Osteocyte (in vitro differentiated cells): ENCODE measurements around the gene SULT2B1. TPM values are rescaled to one million over a fixed set of nuclear protein-coding genes. Genes with fewer than 3 reads are reported as not detected.

ENCODE experiments used
- DNase-seq: peaks from one replicate; pipeline ENCODE4 v3.0.0; 2021; ENCODE audit warnings: mixed read lengths; ENCODE audit not compliant: unreplicated experiment; ENCODE audit errors: extremely low spot score
- H3K27ac Mint-ChIP-seq: one replicate; pipeline ENCODE4 v1.8.0; 2021; ENCODE audit warnings: mild to moderate bottlenecking, mixed read lengths; ENCODE audit not compliant: unreplicated experiment
- H3K27me3 Mint-ChIP-seq: one replicate; pipeline ENCODE4 v1.8.0; 2021; ENCODE audit warnings: mixed read lengths; ENCODE audit not compliant: unreplicated experiment
- H3K36me3 Mint-ChIP-seq: one replicate; pipeline ENCODE4 v1.8.0; 2021; ENCODE audit warnings: mixed read lengths; ENCODE audit not compliant: unreplicated experiment
- H3K4me1 Mint-ChIP-seq: one replicate; pipeline ENCODE4 v1.8.0; 2021; ENCODE audit warnings: mixed read lengths; ENCODE audit not compliant: unreplicated experiment
- H3K4me3 Mint-ChIP-seq: one replicate; pipeline ENCODE4 v1.8.0; 2021; ENCODE audit warnings: mild to moderate bottlenecking, moderate library complexity, mixed read lengths; ENCODE audit not compliant: unreplicated experiment
- H3K9me3 Mint-ChIP-seq: one replicate; pipeline ENCODE4 v1.8.0; 2021; ENCODE audit warnings: mixed read lengths; ENCODE audit not compliant: unreplicated experiment
- CTCF ChIP-seq: fragments of 200-600 bp; sonication (generic); IDR thresholded peaks from 2 replicates; pipeline ENCODE4 v1.5.0; 2021; ENCODE audit warnings: antibody characterized with exemption, mild to moderate bottlenecking, moderate library complexity
- total RNA-seq: library from RNA; stranded (reverse); gene quantifications from 2 replicates; pipeline ENCODE4 v1.2.1, GENCODE V29; 2021

Gene SULT2B1
- total RNA-seq, 1 donor from 2014 or later, result not detected

DNA sequence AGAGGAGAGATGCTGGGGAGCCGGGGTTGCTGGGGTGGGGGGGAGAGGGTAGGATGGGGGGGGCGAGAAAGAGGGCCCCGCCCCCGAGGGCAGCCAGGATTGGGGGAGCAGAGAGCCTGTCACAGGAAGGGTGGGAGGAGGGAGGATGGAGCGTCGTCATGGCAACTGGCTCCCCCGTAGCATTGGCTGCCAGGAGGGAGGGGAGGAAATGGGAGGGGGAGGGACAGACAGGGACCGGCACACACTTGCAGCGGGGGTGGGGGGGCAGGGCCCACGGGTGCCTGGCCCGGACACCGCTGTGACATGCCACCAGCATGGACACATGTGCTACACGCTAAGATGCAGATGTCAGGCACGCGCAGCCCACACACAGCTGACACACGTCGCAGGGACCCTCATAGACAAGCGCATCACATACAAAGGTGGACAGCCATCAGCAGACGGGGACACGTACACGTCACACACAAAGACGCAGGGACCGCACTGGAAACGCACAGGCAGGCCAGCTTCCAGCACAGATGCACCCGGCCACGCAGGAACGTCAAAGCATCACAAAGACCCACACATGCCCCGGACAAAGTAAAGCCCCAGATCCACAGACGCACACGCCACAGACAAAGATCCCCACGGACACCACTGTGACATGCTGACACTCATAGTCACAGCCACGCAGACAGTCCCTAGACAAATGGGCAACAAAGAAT is 40.0 kb upstream of the SULT2B1 start, which contains the start of gene LMTK3:
Gene LMTK3 (minus strand): TSS at position 36 of the 704 bp plus-strand sequence. CDS start 259 bp downstream, outside the sequence.
- TF ChIP-seq CTCF, result no peak
- H3K4me1 Mint-ChIP-seq, result peaks cover 10% of the 10 kb centered on the region
- DNase-seq, result no peak
- H3K4me3 Mint-ChIP-seq, result no peak within 1 kb of the TSS
- peaks cover 9% of the 10 kb centered on the region for H3K27me3 Mint-ChIP-seq
- no peaks in the 10 kb centered on the region for H3K9me3 Mint-ChIP-seq
- no peak within 1 kb of the TSS for H3K27ac Mint-ChIP-seq
- H3K36me3 Mint-ChIP-seq, result no peaks in the 10 kb centered on the region

- TF ChIP-seq CTCF, result no peak
- no peak for DNase-seq
- H3K4me3 Mint-ChIP-seq, result no peak overlapping the region
- no peaks in the 10 kb centered on the region for H3K9me3 Mint-ChIP-seq
- peaks cover 10% of the 10 kb centered on the region for H3K4me1 Mint-ChIP-seq
- H3K27me3 Mint-ChIP-seq, result peaks cover 9% of the 10 kb centered on the region
- no peak overlapping the region for H3K27ac Mint-ChIP-seq
- no peaks in the 10 kb centered on the region for H3K36me3 Mint-ChIP-seq
Observed at GRCh38 chr19:48512504-48513288, 39.3 kb upstream of the SULT2B1 start.

DNA sequence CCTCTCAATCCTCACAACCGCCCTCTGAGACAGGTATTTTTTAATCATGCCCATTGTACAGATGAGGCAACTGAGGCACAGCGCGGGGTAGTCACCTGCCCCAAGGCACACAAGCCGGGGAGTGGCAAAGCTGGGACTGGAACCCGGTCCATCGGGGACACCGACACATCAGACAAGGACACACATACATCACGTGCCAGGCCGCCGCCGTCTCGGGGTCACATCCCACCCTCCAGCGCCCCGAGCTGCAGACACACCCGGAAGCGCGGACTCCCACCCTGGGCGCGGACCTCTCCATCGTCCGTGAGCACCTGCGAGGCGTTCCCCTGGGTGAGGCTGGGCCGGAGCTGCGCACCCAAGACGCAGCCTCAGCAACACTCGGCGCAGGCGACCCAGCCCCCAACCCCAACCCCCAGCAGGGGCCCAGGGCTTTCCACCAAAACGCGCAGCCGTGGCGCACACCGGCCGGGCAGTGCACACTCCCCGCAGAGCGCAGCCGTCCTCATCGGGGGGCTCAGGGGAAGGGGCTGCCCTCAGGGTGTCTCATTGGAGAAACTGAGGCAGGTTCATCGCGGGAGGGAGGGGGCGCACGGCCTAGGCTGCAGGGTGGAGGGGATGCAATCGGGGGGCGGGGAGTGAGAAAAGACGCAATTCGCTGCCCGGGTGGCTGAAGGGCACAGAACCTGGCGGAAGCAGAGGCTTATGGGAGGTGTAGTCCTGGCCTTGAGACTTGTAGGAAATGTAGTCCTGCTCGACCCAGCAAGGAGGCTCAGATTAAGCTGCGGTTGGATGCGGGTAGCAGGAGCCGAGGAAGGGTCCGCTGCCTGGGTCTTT is 38.5 kb upstream of the SULT2B1 start:
- H3K27me3 Mint-ChIP-seq, result peaks cover 13% of the 10 kb centered on the region
- H3K9me3 Mint-ChIP-seq, result no peaks in the 10 kb centered on the region
- H3K27ac Mint-ChIP-seq, result no peak overlapping the region
- no peak for TF ChIP-seq CTCF
- no peak overlapping the region for H3K4me3 Mint-ChIP-seq
- DNase-seq, result no peak
- H3K36me3 Mint-ChIP-seq, result no peaks in the 10 kb centered on the region
- peaks cover 10% of the 10 kb centered on the region for H3K4me1 Mint-ChIP-seq

- TF ChIP-seq CTCF, result no peak
- Mint-ChIP-seq H3K9me3 (no peaks in the 10 kb centered on the region), H3K4me3 (no peak overlapping the region), H3K27ac (no peak overlapping the region), H3K27me3 (peaks cover 13% of the 10 kb centered on the region), H3K36me3 (no peaks in the 10 kb centered on the region), H3K4me1 (peaks cover 10% of the 10 kb centered on the region)
- no peak for DNase-seq
Observed at GRCh38 chr19:48514123-48514458, 37.9 kb upstream of the SULT2B1 start.
